Measurements from ENCODE around the gene ZSCAN5B.
"Not testable (repeated sequence)": the region's sequence is repeated elsewhere in the genome, so short reads cannot be mapped to it uniquely, and the experiment has no call there.

The ZSCAN5B gene, protein sequence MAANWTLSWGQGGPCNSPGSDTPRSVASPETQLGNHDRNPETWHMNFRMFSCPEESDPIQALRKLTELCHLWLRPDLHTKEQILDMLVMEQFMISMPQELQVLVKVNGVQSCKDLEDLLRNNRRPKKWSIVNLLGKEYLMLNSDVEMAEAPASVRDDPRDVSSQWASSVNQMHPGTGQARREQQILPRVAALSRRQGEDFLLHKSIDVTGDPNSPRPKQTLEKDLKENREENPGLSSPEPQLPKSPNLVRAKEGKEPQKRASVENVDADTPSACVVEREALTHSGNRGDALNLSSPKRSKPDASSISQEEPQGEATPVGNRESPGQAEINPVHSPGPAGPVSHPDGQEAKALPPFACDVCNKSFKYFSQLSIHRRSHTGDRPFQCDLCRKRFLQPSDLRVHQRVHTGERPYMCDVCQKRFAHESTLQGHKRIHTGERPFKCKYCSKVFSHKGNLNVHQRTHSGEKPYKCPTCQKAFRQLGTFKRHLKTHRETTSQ

DNA sequence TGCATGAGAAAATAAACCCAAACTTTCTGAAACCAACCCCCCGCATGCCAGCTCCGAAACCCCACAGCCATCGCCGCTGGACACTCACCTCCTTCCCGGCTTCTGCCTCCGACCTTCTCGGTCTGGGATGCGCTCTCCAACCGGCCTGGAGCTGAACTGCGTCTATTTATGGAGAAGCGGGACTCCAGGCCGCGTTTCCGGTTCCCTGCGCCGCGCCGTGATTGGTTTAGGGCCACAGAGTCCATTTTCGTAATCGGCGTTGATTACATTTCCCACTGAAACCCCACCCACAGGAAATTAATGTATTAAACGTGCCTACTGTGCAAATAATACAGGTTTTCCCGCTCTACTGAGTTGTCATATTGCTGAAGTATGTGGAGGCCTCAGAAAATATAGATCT lies at the start of gene ZSCAN5B:
Gene ZSCAN5B (minus strand): TSS at position 138 of the 400 bp plus-strand sequence. CDS start 4,731 bp downstream, outside the sequence.
- DNase-seq (ENCODE audit: low read depth, low spot score) = not testable (repeated sequence)

DNA sequence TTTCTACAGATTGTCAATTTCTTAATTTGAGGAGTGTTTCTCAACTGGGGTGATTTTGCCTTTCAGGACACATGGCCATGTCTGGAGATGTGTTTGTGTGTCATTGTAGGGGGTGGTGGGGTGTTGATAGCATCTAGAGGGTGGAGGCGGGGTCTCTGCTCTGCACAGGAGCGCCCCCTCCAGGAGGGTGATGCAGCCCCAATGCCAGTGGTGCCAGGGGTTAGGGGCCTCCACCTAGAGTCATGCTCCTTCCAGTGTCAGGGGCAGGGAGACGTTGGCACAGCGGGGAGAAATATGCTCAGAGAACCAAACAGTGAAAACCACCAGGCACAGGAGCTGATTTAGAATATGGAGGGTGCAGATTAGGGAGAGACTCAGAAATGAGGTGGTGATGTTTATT lies 48.2 kb upstream of the ZSCAN5B start:
- not testable (repeated sequence) for DNase-seq (ENCODE audit: low read depth, low spot score)

DNA sequence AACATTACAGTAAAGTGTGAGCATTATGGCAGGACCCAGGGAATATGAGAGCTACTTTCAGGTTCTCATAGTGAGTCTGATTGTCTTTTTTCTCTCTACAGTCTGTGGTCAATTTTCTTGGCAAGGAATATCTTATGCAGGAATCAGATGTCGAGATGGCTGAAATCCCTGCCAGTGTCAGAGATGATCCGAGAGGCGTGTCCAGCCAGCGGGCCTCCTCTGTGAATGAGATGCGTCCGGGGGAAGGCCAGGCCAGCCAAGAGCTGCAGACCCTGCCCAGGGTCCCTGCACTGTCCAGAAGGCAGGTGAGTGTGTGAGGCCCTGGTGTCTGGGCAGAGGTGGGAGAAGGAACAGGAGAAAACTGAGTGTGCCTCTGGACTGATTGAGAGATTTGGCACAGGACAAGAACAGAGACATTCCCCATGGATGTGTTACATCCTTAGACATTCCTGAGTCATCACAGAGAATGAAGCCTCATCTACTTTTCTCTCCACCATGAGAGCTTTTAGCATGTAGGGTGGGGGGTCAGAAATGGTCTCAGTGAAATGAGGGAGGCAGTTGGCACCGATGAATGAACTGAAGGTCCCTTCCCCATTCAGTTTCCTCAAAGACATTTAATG lies 47.6 kb upstream of the ZSCAN5B start:
- DNase-seq (ENCODE audit: low read depth, low spot score) = no peak

DNA sequence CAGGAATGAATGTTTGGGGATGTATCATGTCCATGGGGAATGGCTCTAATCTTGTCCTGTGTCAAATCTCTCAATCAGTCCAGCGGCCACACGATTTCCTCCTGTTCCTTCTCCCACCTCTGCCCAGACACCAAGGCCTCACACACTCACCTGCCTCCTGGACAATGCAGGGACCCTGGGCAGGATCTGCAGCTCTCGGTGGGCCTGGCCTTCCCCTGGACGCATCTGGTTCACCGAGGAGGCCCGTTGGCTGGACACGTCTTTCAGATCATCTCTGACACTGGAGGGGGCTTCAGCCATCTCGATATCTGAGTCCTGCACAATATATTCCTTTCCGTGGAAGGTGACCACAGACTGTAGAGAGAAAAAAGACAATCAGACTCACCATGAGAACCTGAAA lies 25.9 kb upstream of the ZSCAN5B start:
- no peak for DNase-seq (ENCODE audit: low read depth, low spot score)

DNA sequence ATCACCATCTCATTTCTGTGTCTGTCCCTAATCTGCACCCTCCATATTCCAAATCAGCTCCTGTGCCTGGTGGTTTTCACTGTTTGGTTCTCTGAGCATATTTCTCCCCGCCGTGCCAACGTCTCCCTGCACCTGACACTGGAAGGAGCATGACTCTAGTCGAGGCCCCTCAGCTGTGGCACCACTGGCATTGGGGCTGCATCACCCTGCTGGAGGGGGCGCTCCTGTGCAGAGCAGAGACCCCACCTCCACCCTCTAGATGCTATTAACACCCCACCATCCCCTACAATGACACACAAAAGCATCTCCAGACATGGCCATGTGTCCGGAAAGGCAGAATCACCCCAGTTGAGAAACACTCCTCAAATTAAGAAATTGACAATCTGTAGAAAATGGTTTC lies 25.3 kb upstream of the ZSCAN5B start:
- no peak for DNase-seq (ENCODE audit: low read depth, low spot score)

DNA sequence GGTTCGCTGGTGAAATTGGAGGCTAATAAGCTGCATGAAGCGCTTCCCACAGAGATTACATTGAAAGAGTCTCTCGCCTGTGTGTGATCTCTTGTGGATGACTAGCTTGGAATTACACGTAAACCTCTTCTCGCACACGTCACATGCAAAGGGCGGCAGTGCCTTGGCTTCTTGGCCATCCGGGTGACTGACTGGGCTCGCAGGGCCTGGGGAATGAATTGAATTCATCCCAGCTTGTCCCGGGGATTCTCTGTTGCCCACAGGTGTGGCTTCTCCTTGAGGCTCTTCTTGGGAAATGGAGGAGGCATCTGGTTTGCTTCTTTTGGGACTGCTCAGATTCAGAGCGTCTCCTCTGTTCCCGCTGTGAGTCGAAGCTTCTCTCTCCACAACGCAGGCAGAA lies 24.3 kb upstream of the ZSCAN5B start:
- DNase-seq (ENCODE audit: low read depth, low spot score) = no peak

DNA sequence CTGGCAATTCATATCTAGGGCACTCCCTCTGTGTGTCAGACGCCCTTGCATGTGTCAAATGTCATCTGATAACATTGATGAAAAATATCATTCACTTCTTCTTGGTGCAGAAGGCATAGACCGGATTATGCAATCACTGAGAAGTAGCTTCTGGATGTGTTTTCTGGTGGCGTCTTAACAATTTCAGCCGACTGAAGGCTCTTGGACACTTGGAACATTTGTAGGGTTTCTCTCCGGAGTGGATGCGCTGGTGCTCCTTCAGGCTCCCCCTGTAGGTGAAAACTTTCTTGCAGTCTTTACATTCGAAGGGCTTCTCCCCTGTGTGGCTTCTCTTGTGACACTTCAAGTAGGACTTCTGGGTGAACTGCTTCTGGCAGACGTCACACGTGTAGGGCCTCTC lies 23.9 kb upstream of the ZSCAN5B start:
- not testable (repeated sequence) for DNase-seq (ENCODE audit: low read depth, low spot score)

DNA sequence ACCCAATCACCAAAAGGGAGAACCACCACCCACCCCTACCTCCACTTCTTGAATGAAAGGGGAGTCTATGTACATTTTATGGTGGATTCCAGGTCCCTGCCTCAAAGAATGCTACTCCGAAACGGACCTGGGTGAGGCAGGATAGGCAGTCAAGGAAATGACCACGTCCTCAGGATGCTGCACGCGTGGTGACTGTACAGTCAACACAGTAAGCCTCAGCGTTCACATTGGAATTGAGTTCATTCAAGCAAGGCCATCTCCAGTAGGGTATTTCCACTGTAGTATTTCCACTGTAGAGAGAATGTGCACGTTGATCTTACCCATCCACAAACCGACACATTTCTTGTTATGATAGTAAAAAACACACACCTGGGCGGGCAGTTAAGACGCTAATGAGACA lies 21.4 kb upstream of the ZSCAN5B start:
- DNase-seq (ENCODE audit: low read depth, low spot score) = no peak

DNA sequence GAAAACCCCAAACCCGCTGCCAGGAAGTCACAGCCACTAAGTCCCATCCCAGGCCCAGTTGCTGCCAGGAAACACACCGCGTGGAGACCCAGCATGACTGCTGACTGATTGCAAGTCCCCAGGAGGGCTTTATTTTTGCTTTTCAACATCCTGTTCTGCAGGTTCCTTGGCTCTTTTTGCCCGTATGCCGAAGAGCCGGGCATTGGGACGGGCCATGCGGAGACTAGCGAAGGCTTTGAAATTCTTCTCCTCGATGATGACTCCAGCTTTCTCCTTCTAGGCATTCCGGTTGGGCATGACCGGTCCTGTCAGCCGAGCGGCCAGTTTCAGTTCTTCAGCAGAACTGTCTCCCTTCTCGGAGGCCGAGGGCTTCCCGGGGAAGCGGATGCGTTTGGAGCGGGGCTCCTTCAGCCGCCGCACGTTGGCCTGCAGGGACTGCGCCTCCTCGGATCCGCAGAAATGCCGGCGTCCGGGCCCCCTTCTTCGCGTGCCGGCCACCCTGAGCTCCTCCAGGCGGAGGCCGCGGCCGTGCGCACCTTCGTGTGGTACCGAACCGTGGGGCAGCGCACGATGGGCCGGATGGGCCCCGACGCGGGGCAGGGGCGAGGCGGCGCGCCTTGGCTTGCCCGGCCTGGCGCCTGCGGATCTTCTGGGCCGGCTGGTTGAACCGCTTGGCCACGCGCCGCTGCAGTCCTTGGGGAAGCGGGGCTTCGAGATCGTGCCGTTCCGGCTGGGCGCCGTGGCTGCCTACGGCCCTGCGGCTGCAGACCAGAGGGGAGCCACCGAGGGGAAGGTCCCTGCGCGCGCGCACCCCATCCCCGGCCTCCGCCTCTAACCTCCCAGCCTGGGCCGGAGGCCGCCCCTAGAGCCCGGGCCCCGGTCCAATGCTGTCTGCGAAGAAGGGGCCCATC lies 19.7 kb upstream of the ZSCAN5B start:
- DNase-seq (ENCODE audit: low read depth, low spot score) = no peak

DNA sequence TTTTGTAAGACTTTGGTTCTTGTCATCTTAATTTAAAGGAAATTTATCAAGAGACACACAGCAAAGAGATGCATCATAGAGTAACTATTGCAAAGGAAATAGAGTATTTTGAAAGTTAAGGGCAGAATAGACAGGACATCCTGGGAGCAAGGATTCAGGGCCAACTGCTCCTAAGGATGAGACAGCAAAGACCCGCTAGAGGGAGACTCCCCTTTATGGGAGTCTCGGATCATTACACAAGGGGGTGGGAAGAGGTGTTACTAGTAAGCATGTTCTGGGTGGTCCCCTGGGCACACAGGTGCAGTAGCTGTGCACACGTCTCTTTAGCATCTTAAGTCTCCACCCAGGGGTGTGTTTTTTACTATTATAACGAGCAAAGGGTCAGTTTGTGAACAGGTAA lies 14.1 kb upstream of the ZSCAN5B start:
- DNase-seq (ENCODE audit: low read depth, low spot score) = no peak

DNA sequence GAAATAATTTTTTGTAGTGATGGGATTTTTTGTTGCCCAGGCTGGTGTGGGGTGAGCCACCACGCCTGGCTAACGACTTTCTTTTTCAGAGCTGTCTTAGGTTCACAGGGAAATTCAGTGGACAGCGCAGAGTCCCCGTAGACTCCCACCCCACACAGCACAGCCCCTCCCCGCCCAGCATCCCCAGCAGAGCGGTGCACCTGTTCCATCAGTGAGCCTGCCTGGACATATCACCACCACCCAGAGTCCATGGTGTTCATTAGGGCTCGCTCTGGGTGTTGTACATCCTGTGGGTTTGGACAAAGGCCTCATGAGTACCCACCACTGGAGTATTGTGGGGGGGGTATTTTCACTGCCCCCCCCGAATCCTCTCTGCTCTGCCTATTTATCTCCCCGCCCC lies 12.5 kb upstream of the ZSCAN5B start:
- DNase-seq (ENCODE audit: low read depth, low spot score) = not testable (repeated sequence)

DNA sequence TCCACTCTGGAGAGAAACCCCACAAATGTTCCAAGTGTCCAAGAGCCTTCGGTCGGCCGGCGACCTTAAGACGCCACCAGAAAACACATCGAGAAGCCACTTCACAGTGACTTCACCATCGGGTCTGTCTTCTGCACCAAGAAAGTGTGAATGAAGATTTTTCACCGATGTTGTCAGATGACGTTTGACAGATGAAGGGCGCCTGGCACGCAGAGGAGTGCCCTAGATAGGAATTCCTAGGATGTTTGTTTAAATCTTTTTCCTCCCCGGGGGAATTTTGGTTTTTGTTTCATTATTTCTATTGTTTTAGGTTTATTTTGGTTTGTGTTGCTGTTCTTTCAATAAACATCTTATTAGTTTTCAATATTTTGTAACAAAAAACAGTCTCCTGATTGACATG lies 11.5 kb upstream of the ZSCAN5B start:
- DNase-seq (ENCODE audit: low read depth, low spot score) = no peak

DNA sequence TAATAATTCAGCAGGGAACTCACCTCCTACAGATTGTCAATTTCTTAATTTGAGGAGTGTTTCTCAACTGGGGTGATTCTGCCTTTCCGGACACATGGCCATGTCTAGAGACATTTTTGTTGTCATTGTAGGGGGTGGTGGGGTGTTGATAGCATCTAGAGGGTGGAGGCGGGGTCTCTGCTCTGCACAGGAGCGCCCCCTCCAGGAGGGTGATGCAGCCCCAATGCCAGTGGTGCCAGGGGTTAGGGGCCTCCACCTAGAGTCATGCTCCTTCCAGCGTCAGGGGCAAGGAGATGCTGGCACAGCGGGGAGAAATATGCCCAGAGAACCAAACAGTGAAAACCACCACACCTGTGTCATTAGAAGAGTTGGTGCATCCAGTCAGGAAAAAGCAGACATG lies 10.0 kb upstream of the ZSCAN5B start:
- DNase-seq (ENCODE audit: low read depth, low spot score) = not testable (repeated sequence)

DNA sequence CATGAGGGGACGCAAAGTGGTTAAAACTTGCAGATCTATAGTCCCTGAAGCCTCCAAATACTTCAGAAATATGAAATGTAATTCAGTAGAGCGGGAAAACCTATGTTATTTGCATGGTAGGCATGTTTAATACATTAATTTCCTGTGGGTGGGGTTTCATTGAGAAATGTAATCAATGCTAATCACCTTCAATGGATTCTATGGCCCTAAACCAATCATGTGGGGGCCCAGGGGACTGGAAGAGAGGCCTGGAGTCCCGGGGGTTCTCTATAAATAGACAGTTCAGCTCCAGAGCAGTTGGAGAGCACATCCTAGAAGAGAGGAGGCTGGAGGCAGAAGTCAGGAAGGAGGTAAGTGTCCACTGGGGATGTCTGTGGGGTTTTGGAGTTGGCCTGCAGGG lies 4.4 kb upstream of the ZSCAN5B start, which contains the start of gene ZSCAN5C:
Gene ZSCAN5C (plus strand): TSS at position 301 of the 400 bp plus-strand sequence. CDS start 3,641 bp downstream, outside the sequence.
- no peak for DNase-seq (ENCODE audit: low read depth, low spot score)

DNA sequence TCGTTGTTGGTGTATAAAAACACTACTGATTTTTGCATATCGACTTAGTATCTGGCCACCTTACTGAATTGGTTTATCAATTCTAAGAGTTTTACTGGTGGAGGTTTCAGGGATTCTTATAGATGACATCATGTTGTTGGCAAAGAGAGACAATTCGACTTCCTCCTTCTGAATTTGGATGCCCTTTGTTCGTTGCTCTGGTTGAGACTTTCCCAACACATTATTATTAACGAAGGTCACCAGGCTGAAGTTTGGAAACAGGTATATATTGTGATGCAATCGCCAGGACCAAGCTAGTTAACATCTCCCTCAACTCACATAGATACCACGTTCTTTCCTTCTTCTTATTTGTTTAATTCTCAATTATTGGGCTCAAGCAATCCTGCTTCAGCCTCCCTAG lies 2.1 kb upstream of the ZSCAN5B start:
- DNase-seq (ENCODE audit: low read depth, low spot score) = no peak

DNA sequence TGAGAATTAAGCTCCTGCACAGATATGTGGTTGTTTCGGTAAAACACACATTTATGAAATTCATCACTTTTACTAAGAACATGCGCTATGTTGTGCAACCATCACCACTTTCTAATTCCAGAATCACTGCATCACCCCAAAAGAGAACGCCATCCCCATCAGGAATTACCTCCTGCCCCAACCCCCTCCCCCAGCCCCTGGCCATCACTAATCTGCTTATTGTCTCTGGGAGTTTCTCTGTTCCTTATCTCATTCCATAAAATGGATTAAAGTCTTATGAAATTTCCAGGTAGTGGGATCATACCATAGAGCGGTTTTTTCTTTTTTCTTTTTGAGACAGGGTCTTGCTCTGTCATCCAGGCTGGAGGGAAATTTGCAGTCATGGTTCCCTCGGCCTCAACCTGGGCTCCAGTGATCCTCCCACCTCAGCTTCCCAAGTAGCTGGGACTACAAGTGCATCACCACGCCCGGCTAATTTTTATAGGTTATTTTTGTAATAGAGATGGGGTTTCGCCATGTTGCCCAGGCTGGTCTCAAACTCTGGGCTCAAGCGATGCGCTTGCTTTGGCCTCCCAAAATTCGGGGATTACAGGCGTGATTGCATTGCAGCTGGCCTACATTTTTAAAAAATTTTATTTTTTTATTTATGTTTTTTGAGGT lies 3.5 kb downstream of the ZSCAN5B start:
- DNase-seq (ENCODE audit: low read depth, low spot score) = no peak

DNA sequence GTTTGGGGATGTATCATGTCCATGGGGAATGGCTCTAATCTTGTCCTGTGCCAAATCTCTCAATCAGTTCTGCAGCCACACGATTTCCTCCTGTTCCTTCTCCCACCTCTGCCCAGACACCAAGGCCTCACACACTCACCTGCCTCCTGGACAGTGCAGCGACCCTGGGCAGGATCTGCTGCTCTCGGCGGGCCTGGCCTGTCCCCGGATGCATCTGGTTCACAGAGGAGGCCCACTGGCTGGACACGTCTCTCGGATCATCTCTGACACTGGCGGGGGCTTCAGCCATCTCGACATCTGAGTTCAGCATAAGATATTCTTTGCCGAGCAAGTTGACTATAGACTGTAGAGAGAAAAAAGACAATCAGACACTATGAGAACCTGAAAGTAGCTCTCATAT lies 5.9 kb downstream of the ZSCAN5B start:
- DNase-seq (ENCODE audit: low read depth, low spot score) = no peak

DNA sequence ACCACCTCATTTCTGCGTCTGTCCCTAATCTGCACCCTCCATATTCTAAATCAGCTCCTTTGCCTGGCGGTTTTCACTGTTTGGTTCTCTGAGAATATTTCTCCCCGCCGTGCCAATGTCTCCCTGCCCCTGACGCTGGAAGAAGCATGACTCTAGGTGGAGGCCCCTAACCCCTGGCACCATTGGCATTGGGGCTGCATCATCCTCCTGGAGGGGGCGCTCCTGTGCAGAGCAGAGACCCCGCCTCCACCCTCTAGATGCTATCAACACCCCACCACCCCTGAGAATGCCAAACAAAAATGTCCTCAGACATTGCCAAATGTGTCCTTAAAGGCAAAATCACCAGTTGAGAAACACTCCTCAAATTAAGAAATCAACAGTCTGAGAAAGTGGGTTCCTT lies 6.5 kb downstream of the ZSCAN5B start:
- no peak for DNase-seq (ENCODE audit: low read depth, low spot score)

DNA sequence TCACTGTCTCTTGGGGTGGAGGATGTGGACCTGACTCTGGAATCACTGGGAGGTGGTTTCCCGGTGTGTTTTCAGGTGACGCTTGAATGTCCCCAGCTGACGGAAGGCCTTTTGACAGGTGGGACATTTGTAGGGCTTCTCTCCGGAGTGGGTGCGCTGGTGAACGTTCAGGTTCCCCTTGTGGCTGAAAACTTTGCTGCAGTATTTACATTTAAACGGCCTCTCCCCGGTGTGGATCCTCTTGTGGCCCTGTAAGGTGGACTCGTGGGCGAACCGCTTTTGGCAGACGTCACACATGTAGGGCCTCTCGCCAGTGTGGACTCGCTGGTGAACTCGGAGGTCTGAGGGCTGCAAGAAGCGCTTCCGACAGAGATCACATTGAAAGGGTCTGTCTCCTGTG lies 7.8 kb downstream of the ZSCAN5B start:
- no peak for DNase-seq (ENCODE audit: low read depth, low spot score)

DNA sequence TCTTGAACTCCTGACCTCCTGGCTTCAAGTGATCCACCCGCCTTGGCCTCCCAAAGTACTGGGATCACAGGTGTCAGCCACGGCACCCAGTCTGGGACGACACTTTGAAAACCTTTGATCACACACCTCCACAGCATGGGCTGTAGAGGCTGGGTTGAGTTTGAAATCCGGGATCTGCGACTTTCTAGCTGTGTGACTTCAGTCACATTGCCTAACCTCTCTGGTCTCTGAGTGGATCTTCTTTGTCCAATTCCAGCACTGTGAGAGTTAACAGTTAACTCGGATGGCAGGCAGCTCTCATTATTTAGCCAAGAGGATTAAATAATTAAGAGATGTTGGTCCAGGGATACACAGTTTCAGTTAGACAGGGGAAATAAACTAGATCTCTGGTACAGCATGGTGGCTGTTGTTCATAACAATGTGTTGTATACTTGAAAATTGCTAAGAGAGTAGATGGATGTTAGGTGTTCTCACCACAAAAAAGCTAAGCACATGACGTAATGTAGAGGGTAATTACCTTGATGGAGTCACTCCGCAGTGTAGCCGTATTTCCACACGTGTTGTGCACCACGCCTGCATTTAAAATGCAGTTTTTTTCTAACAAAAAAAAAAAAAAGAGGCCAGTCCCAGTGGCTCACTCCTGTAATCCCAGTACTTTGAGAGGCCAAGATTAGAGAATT lies 19.9 kb downstream of the ZSCAN5B start:
- no peak for DNase-seq (ENCODE audit: low read depth, low spot score)

DNA sequence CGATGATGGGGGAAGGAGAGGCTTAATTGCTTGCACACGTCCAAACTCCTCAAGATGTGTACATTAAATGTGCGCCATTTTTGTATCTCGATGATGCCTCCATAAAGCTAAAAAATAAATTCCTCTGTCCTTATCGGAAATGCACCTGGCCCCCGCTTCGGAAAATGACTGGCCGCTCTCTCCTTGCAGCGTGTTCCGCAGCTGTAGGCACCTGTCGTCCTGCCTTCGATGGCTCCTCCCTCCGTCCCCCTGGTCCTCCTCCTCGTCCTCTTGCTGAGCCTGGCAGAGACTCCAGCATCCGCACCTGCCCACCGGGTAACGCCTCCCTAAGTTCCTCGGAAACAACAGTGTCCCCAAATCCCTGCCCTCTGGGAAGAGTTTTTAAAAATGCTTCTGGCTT lies 20.7 kb downstream of the ZSCAN5B start:
- DNase-seq (ENCODE audit: low read depth, low spot score) = no peak

Measured in activated CD4-positive, CD25-positive, alpha-beta regulatory T cell treated with anti-CD3 and anti-CD28 coated beads, Interleukin-2, amount 50 U/mL, for 16 hours (primary cell).